Cardiac septum (tissue), 1 donor: ENCODE results near the gene CD2. TPM values are rescaled to one million over a fixed set of nuclear protein-coding genes. Genes with fewer than 3 reads are reported as not detected.

ENCODE experiments used
- DNase-seq: peaks from one replicate; pipeline ENCODE4 v3.0.0-alpha.2; 2020; ENCODE audit warnings: low spot score
- intact Hi-C: fragments of 100-400 bp; cut with DNase I; formaldehyde crosslinking; loops from one replicate; pipeline ENCODE4 v1.14.0; 2022
- total RNA-seq: library from RNA; stranded (reverse); fragmentation: NEBNext Ultra II Directional; extraction: Animal tissue kit (Norgen Biotek cat#: 25700); gene quantifications from one replicate; pipeline ENCODE4 v1.2.1, GENCODE V29; 2021
- donor health status: DM: no; HTN: no; CAD: no.

The CD2 gene
- total RNA-seq, 1 donor from 2014 or later: 0.75 TPM

GRCh38 chr1:116769994-116770393 lies 15.8 kb downstream of the CD2 start:
- intact Hi-C loops: no loop called here
- no peak for DNase-seq

- DNase-seq: no peak
- intact Hi-C loops: no loop called here
Measured at GRCh38 chr1:116770625-116771024, 16.4 kb downstream of the CD2 start.

- no peak for DNase-seq
- intact Hi-C loops: no loop called here
Measured at GRCh38 chr1:116771997-116772647, 17.9 kb downstream of the CD2 start.

GRCh38 chr1:116772648-116773045 lies 18.4 kb downstream of the CD2 start:
- intact Hi-C loops: no loop called here
- no peak for DNase-seq

GRCh38 chr1:116775116-116775752 lies 21.0 kb downstream of the CD2 start:
- no peak for DNase-seq
- intact Hi-C loops: no loop called here

- DNase-seq: no peak
- intact Hi-C loops: no loop called here
Measured at GRCh38 chr1:116777831-116778830, 23.9 kb downstream of the CD2 start.

- no peak for DNase-seq
- intact Hi-C loops: no loop called here
Measured at GRCh38 chr1:116781034-116781433, 26.8 kb downstream of the CD2 start.

- intact Hi-C loops: no loop called here
- DNase-seq: no peak
Measured at GRCh38 chr1:116785006-116785405, 30.8 kb downstream of the CD2 start.

- DNase-seq: no peak
- intact Hi-C loops: no loop called here
Measured at GRCh38 chr1:116786049-116786448, 31.8 kb downstream of the CD2 start.

GRCh38 chr1:116791727-116792126 lies 37.5 kb downstream of the CD2 start:
- intact Hi-C loops: no loop called here
- DNase-seq: no peak

- no peak for DNase-seq
- intact Hi-C loops: no loop called here
Measured at GRCh38 chr1:116793357-116793935, 39.2 kb downstream of the CD2 start.

- intact Hi-C loops: no loop called here
- no peak for DNase-seq
Measured at GRCh38 chr1:116794371-116794770, 40.1 kb downstream of the CD2 start.

- intact Hi-C loops: no loop called here
- DNase-seq: no peak
Measured at GRCh38 chr1:116794804-116795481, 40.7 kb downstream of the CD2 start.

GRCh38 chr1:116795482-116795829 lies 41.2 kb downstream of the CD2 start:
- intact Hi-C loops: no loop called here
- no peak for DNase-seq

- intact Hi-C loops: no loop called here
- no peak for DNase-seq
Measured at GRCh38 chr1:116804736-116805135, 50.5 kb downstream of the CD2 start.

GRCh38 chr1:116805398-116805797 lies 51.2 kb downstream of the CD2 start:
- DNase-seq: no peak
- intact Hi-C loops: no loop called here

GRCh38 chr1:116806245-116806644 lies 52.0 kb downstream of the CD2 start:
- no peak for DNase-seq
- intact Hi-C loops: no loop called here

GRCh38 chr1:116806671-116807070 lies 52.4 kb downstream of the CD2 start:
- intact Hi-C loops: no loop called here
- DNase-seq: no peak

GRCh38 chr1:116807394-116808199 lies 53.4 kb downstream of the CD2 start:
- intact Hi-C loops: no loop called here
- DNase-seq: no peak
